Stimulated activated naive CD4-positive, alpha-beta T cell (primary cell): ENCODE measurements around the gene PROK2.
A peak's percentile ranks its signal among the peaks of the same experiment; 100 is the strongest.

ENCODE experiments used
- DNase-seq, 6 experiments: peaks; one replicate each; lab custom pipeline; 2025; lab: John Stamatoyannopoulos, UW

The PROK2 gene, protein sequence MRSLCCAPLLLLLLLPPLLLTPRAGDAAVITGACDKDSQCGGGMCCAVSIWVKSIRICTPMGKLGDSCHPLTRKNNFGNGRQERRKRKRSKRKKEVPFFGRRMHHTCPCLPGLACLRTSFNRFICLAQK

DNA sequence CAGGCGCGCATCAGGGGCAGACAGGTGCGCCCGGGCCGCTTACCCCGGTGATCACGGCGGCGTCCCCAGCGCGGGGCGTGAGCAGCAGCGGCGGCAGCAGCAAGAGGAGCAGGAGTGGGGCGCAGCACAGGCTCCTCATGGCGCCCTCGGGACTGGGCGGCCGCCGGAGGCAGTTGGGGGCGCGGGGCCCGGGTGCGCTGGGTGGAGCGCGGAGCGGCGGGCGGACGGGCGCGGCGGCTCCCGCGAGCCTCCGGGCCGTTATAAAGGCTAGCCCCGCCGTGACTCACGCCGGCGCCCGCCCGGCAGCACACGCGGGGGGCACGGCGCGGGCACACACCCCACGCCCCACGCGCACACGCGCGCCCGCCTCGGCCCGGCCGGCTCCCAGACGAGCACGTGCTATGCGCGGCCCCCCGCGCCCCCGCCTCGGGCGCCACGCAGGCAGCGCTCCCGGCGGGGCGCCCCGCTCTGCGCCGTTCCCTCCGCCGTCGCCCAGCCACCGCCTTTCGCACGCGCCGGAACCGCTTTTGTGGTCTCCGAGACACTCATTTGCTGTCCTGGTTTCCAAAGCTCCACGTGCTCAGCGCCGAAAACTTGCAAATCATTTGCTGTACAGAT, at the start of gene PROK2:
Gene PROK2, minus strand, starts transcription at position 235 of the 618 bp plus-strand sequence. Its CDS starts 96 bp downstream, at position 139.
- peak in 1 of 6 experiments; percentile 22 for DNase-seq

- DNase-seq = no peak
Observed at GRCh38 chr3:71831599-71831998, 46.7 kb upstream of the PROK2 start.

GRCh38 chr3:71825551-71826283, 40.8 kb upstream of the PROK2 start:
- no peak for DNase-seq

- DNase-seq = no peak
Observed at GRCh38 chr3:71821116-71821515, 36.2 kb upstream of the PROK2 start.

GRCh38 chr3:71817262-71817661, 32.3 kb upstream of the PROK2 start:
- DNase-seq = no peak

DNA sequence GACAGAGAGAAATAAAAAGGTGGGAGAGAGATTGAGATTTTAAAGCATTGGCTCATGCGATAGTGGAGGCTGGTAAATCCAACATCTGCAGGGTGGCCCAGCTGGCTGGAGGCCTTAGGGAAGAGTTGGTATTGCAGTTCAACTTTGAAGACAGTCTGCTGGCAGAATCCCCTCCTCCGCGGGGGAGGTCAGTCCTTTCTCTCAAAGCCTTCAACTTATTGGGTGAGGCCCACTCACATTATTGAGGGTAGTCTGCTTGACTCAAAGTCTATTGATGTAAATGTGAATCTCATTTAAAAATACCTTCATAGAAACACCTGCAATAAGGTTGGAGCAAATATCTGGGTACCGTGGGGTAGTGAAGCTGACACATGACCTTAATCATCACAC, 31.8 kb upstream of the PROK2 start:
- no peak for DNase-seq

GRCh38 chr3:71815340-71816067, 30.6 kb upstream of the PROK2 start:
- DNase-seq = no peak

DNA sequence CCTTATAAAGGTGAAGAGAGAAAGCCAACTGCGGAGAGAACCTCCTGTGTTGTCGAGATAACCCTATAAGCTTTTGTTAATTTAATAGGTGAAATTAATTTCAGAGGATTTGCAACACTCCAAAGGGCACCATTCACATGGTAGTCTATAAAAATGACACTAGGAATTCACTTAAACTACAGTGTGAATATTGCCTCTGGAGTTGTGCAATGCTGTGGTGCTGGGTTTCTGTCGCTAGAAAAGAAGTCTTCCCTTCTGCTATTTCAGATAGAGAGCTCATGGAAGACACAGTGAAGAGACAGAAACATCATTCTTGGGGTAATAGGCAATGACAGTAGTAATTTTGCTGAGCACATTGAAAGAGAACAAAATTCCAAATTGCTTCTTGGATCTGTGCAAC, 28.8 kb upstream of the PROK2 start:
- no peak for DNase-seq

- DNase-seq = no peak
Observed at GRCh38 chr3:71813073-71813472, 28.1 kb upstream of the PROK2 start.

GRCh38 chr3:71810056-71810455, 25.1 kb upstream of the PROK2 start:
- DNase-seq = no peak

DNA sequence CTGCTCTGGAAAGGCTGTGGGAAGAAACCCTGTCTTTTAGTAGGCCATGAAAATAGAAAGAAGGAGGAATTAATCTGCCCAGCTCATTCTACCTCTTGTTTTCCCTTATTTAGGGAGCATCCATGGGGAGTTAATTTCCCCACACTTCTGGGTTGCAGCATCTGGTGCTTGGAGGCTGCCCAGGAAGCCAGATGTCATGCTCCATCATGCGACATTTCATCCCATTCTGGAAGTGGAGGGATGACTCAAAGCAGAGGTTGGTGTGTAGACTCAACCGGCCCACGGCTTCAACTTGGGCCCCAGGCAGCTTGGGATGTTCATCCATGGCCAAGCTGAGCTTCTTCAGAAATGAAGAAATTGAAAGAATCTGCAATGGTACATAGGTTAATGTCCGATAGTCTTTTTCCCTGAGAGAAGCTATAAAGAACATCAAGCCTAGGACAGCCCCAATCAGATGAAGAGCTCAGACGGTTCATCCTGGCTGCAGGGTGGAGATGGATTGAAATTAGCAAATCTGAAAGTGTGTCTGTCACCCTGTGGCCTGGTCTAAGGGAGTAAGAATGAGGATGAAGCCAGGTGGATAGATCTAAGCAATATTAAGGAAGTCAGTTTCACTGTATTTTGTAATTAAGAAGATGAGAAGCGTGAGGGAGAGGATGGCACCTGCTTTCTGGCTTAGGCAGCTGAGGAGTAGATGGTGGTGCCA, 24.5 kb upstream of the PROK2 start:
- DNase-seq = no peak

- DNase-seq = no peak
Observed at GRCh38 chr3:71806736-71807135, 21.8 kb upstream of the PROK2 start.

DNA sequence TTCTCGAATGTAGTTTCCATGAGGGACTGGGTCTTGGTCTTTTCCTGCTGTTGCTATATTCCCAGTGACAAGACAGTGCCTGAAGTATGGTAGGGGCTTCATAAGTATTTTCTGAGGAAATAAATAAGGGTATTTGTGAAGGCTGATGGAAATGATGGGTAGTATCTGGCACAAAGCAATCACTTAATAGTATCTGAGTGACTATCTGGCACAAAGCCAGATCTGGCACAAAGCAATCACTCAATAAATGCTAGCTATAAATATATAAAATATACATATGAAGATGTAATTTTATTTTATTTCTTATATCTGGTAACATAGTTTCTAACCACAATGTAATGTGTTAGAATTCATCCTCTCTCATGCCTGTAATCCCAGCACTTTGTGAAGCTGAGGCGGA, 20.7 kb upstream of the PROK2 start:
- DNase-seq = no peak

DNA sequence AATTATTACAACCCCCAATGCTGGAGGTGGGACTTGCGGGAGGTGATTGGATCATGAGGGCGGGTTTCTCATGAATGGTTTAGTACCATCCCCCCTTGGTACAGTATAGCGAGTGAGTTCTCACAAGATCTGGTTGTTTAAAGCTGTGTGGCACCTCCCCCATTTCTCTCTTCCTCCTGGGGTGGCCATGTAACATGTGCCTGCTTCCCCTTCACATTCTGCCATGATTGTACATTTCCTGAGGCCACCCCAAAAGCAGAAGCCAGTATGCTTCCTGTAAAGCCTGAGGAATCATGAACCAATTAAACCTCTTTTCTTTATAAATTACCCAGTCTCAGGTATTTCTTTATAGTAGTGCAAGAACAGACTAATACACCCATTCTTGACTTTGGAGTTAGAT, 20.3 kb upstream of the PROK2 start:
- no peak for DNase-seq

- DNase-seq = no peak
Observed at GRCh38 chr3:71803248-71803647, 18.3 kb upstream of the PROK2 start.

DNA sequence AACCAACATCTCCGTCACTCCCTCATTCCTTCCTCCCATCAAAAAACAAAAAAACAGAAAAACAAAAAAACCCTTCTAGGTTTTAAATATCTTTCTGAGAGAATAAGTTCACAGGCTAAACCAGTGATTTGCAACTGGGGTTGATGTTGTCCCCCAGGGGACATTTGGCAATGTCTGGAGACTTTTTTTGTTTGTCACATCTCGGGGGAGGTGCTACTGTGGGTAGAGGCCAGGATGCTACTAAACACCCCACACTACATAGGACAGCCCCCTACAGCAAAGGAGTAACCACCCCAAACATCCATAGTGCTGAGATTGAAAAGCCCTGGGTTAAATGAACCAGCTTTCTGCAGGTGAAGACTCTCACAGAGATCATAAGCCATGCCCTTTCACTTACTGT, 17.0 kb upstream of the PROK2 start:
- DNase-seq = no peak

GRCh38 chr3:71800023-71800422, 15.1 kb upstream of the PROK2 start:
- no peak for DNase-seq

GRCh38 chr3:71797455-71797854, 12.5 kb upstream of the PROK2 start:
- no peak for DNase-seq

- no peak for DNase-seq
Observed at GRCh38 chr3:71796290-71796689, 11.3 kb upstream of the PROK2 start.

- no peak for DNase-seq
Observed at GRCh38 chr3:71791634-71792033, 6.7 kb upstream of the PROK2 start.

- no peak for DNase-seq
Observed at GRCh38 chr3:71789922-71790321, 5.0 kb upstream of the PROK2 start.

DNA sequence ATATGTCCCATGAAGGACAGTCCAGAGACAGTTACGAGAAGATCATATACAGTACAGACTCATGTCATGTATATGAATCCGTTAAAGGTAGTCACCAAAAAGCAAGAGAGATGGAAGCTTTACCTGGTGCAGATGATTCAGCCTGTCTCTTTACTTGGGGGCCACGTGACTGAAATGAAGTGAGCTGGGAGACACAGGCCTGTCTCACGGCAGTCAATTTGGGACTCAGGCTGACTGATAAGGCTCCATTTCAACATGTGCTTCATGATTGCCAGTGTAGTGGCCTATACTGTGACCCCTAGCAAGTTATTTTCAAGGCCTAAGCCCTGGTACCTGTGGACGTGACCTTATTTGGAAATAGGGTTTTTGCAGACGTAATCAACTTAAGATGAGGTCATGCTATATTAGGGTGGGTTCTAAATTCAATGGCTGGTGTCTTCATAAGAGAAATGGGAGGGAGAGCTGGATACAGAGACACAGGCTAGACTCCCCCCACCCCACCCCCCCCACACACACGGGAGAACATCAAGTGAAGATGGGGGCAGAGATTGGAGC, 3.0 kb upstream of the PROK2 start:
- no peak for DNase-seq
